ENCODE measurements around the gene PDE8B. TPM values are rescaled to one million over a fixed set of nuclear protein-coding genes. Genes with fewer than 3 reads are reported as not detected.

The PDE8B gene
- total and polyA plus RNA-seq, 2 experiments from 2014 or later: 0.45 to 0.91 TPM

GRCh38 chr5:77229887-77230286, 19.4 kb downstream of the PDE8B start:
- H3K9me3 Mint-ChIP-seq: no peaks in the 10 kb centered on the region
- Histone ChIP-seq H3K4me1 (ENCODE audit: insufficient read depth) (peaks cover 5% of the 10 kb centered on the region; the same call in 1 of the 2 replicates), H3K27ac (ENCODE audit: low read depth) (no peak overlapping the region), H4K20me1 (replicated peaks; ENCODE audit: insufficient read depth) (no peaks in the 10 kb centered on the region), H3K4me3 (no peak overlapping the region), H3K79me2 (replicated peaks; ENCODE audit: insufficient read depth) (no peaks in the 10 kb centered on the region), H3F3A (replicated peaks; ENCODE audit: low read depth) (no peaks in the 10 kb centered on the region), H3K9me2 (ENCODE audit: insufficient read depth) (no peaks in the 10 kb centered on the region), H2AFZ (no peak overlapping the region), H3K36me3 (ENCODE audit: insufficient read depth) (no peaks in the 10 kb centered on the region), H3K4me2 (no peak overlapping the region), H3K27me3 (ENCODE audit: insufficient read depth) (no peaks in the 10 kb centered on the region)
- ATAC-seq (no peak), DNase-seq (ENCODE audit: low spot score) (no peak)
- no peak overlapping the region for H3K27ac Mint-ChIP-seq
- no peaks in the 10 kb centered on the region for H3K4me1 Mint-ChIP-seq
- no peak for TF ChIP-seq CTCF (conservative IDR thresholded peaks at IDR 0.05; ENCODE audit: low read depth in 2 of 2)
- no peak for TF ChIP-seq ZNF114 (CRISPR knock-in tag; IDR thresholded peaks at IDR 0.05)
- TF ChIP-seq ZNF331 (CRISPR knock-in tag; IDR thresholded peaks at IDR 0.05; ENCODE audit: low read depth): no peak
- no peak for TF ChIP-seq ZNF462 (CRISPR knock-in tag; IDR thresholded peaks at IDR 0.05)
- no peak for TF ChIP-seq REST (IDR thresholded peaks at IDR 0.05; ENCODE audit: unreplicated experiment)
- no peak for TF ChIP-seq JUNB (IDR thresholded peaks at IDR 0.05; ENCODE audit: unreplicated experiment)
- TF ChIP-seq STAT1 (IDR thresholded peaks at IDR 0.05; ENCODE audit: unreplicated experiment): no peak
- no peak for TF ChIP-seq EZH2 (IDR thresholded peaks at IDR 0.05; ENCODE audit: low read depth, unreplicated experiment)
- TF ChIP-seq CREB1 (CRISPR knock-in tag; IDR thresholded peaks at IDR 0.05; ENCODE audit: low read depth): no peak
- no peak for TF ChIP-seq EZH2phosphoT487 (IDR thresholded peaks at IDR 0.05; ENCODE audit: unreplicated experiment)
- TF ChIP-seq NANOG (IDR thresholded peaks at IDR 0.05; ENCODE audit: borderline replicate concordance): no peak
- TF ChIP-seq POLR2AphosphoS5 (IDR thresholded peaks at IDR 0.05; ENCODE audit: low read depth): no peak
- no peak for TF ChIP-seq ETS1 (IDR thresholded peaks at IDR 0.05)
- no peak overlapping the region for H3K4me3 Mint-ChIP-seq
- H3K36me3 Mint-ChIP-seq (ENCODE audit: low read depth): no peaks in the 10 kb centered on the region
- H3K27me3 Mint-ChIP-seq (ENCODE audit: insufficient read depth, low read depth, poor library complexity): no peaks in the 10 kb centered on the region

Data from GM23338 (cell line).